ENCODE measurements around the gene TYRO3.

DNA sequence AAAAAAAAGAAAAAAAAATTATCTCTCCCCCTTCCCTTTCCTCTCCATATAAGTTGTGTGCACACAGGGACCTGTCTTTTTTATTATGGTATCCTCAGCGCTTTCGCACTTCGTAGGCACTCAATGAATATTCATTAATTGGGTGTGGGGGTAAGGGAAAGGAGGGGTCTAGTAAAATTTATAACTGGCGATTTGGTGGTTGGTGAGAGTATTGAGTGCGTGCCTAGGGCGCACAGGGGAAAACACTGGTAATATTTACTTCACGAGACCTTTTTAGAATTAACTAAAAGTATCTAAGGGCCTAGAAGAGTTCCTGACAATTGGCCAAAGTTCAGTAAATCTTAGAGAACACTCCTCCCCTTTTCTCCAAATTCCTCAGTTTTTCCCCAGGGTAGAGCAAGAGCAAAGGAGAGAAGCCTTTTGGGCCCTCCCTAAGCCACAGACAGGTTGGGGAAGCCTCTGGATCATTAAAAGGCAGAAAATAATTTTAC is 25.7 kb downstream of the TYRO3 start:
- TF ChIP-seq, protein P1, sequence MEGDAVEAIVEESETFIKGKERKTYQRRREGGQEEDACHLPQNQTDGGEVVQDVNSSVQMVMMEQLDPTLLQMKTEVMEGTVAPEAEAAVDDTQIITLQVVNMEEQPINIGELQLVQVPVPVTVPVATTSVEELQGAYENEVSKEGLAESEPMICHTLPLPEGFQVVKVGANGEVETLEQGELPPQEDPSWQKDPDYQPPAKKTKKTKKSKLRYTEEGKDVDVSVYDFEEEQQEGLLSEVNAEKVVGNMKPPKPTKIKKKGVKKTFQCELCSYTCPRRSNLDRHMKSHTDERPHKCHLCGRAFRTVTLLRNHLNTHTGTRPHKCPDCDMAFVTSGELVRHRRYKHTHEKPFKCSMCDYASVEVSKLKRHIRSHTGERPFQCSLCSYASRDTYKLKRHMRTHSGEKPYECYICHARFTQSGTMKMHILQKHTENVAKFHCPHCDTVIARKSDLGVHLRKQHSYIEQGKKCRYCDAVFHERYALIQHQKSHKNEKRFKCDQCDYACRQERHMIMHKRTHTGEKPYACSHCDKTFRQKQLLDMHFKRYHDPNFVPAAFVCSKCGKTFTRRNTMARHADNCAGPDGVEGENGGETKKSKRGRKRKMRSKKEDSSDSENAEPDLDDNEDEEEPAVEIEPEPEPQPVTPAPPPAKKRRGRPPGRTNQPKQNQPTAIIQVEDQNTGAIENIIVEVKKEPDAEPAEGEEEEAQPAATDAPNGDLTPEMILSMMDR (IDR thresholded peaks at IDR 0.05) = no peak
- no peak for TF ChIP-seq EZH2 (IDR thresholded peaks at IDR 0.05; ENCODE audit: borderline replicate concordance, insufficient read depth, low read depth, low read length, poor library complexity, severe bottlenecking)
